K562 (cell line): Measurements from ENCODE around the gene TADA2A. TPM values are rescaled to one million over a fixed set of nuclear protein-coding genes. Genes with fewer than 3 reads are reported as not detected.
A peak's percentile ranks its signal among the peaks of the same experiment; 100 is the strongest.

ENCODE experiments used
- ARID3B ChIP-seq: fragments of 250-450 bp; sonication (Bioruptor Pico); IDR thresholded peaks from 2 replicates; pipeline ENCODE4 v1.4.0; 2020; ENCODE audit warnings: borderline replicate concordance
- BRD9 ChIP-seq: fragments of 450-650 bp; IDR thresholded peaks from 2 replicates; pipeline ENCODE4 v1.6.1; 2018; ENCODE audit warnings: low read depth; ENCODE audit not compliant: partially characterized antibody
- CHAMP1 ChIP-seq: fragments of 450-650 bp; IDR thresholded peaks from 2 replicates; pipeline ENCODE4 v1.6.1; 2016; ENCODE audit warnings: mild to moderate bottlenecking
- ESRRA ChIP-seq: fragments of 450-650 bp; IDR thresholded peaks from 2 replicates; pipeline ENCODE4 v1.6.1; 2014; ENCODE audit warnings: low read depth, mild to moderate bottlenecking, moderate library complexity, borderline replicate concordance
- ESRRB ChIP-seq: fragments of 250-450 bp; sonication (Bioruptor Pico); IDR thresholded peaks from 2 replicates; pipeline ENCODE4 v1.5.0; 2020; ENCODE audit warnings: mild to moderate bottlenecking, moderate library complexity, borderline replicate concordance
- HMGN3 ChIP-seq: IDR thresholded peaks from 2 replicates; pipeline ENCODE4 v1.6.1; 2011; ENCODE audit warnings: borderline replicate concordance, low read depth, mild to moderate bottlenecking, mixed read lengths, low read length; ENCODE audit not compliant: insufficient read length; ENCODE audit errors: extremely low read depth
- ILF3 ChIP-seq: fragments of 450-650 bp; IDR thresholded peaks from 2 replicates; pipeline ENCODE4 v1.6.1; 2018; ENCODE audit warnings: antibody characterized with exemption, mild to moderate bottlenecking, moderate library complexity, borderline replicate concordance
- L3MBTL2 ChIP-seq: fragments of 450-650 bp; IDR thresholded peaks from 2 replicates; pipeline ENCODE4 v1.6.1; 2016; ENCODE audit warnings: mild to moderate bottlenecking, moderate library complexity
- MEIS2 ChIP-seq: fragments of 450-650 bp; IDR thresholded peaks from 2 replicates; pipeline ENCODE4 v1.6.1; 2014; ENCODE audit warnings: mild to moderate bottlenecking; ENCODE audit not compliant: partially characterized antibody
- NFIC ChIP-seq: fragments of 450-650 bp; IDR thresholded peaks from 2 replicates; pipeline ENCODE4 v1.6.1; 2017; ENCODE audit warnings: mild to moderate bottlenecking, inconsistent platforms
- PRDM10 ChIP-seq: fragments of 450-650 bp; IDR thresholded peaks from 2 replicates; pipeline ENCODE4 v1.6.1; 2018; ENCODE audit not compliant: partially characterized antibody
- PYGO2 ChIP-seq: fragments of 450-650 bp; IDR thresholded peaks from 2 replicates; pipeline ENCODE4 v1.6.1; 2016; ENCODE audit warnings: mild to moderate bottlenecking, missing genetic modification characterization, moderate library complexity, missing compliant biosample characterization
- SAFB ChIP-seq: fragments of 200-400 bp; formaldehyde crosslinking; IDR thresholded peaks from 2 replicates; pipeline ENCODE4 v1.6.1; 2017; ENCODE audit warnings: low read depth, low read length, borderline replicate concordance
- SAFB2 ChIP-seq: fragments of 200-400 bp; formaldehyde crosslinking; IDR thresholded peaks from 2 replicates; pipeline ENCODE4 v1.6.1; 2018; ENCODE audit warnings: borderline replicate concordance, low read length, low read depth, moderate library complexity; ENCODE audit not compliant: severe bottlenecking
- SMARCB1 ChIP-seq: IDR thresholded peaks from 2 replicates; pipeline ENCODE4 v1.6.1; 2011; ENCODE audit warnings: improper control_type of control experiment, low read depth; ENCODE audit not compliant: insufficient read length
- SMARCC2 ChIP-seq: fragments of 450-650 bp; IDR thresholded peaks from 2 replicates; pipeline ENCODE4 v1.6.1; 2017; ENCODE audit warnings: antibody characterized with exemption, moderate library complexity, mild to moderate bottlenecking, low read depth
- STAT5A ChIP-seq: IDR thresholded peaks from 2 replicates; pipeline ENCODE4 v1.6.1; 2012; ENCODE audit warnings: low read length, inconsistent platforms, borderline replicate concordance
- TEAD1 ChIP-seq, 2 experiments: fragments of 450-650 bp in 1 of 2; sonication (generic) in 1 of 2; formaldehyde crosslinking; IDR thresholded peaks; 2 replicates each; pipeline versions ENCODE4 v1.4.0 to v1.8.0; 2020 to 2022; ENCODE audit warnings: mild to moderate bottlenecking in 2 of 2, missing genetic modification reagents in 1 of 2
- ZNF263 ChIP-seq: sonication (generic); formaldehyde crosslinking; IDR thresholded peaks from 2 replicates; pipeline ENCODE4 v1.8.0; 2022; ENCODE audit warnings: mild to moderate bottlenecking, missing genetic modification reagents, borderline replicate concordance
- ZNF551 ChIP-seq: fragments of 250-450 bp; sonication (Bioruptor Pico); IDR thresholded peaks from 2 replicates; pipeline ENCODE4 v1.5.0; 2021; ENCODE audit warnings: mild to moderate bottlenecking, moderate library complexity
- polyA plus RNA-seq, 8 experiments: library from polyadenylated mRNA; depleted of rRNA in 4 of 8; stranded (reverse) in 5 of 8; unstranded in 3 of 8; fragments of >200 nt; fragmentation: Nextera tagmentation in 2 of 8; fragmentation: Illumina TruSeq in 1 of 8; extraction: Ambion mirVana in 2 of 8; extraction: Trizol in 1 of 8; gene quantifications; 2 replicates each; pipeline versions ENCODE4 v1.2.1 to v1.2.3, GENCODE V29; 2011 to 2014; ENCODE audit warnings: inconsistent platforms in 1 of 8, missing spikeins in 1 of 8
- total RNA-seq, 7 experiments: library from RNA; depleted of rRNA in 6 of 7; stranded (reverse); fragments of >200 nt in 6 of 7; fragmentation: Illumina TruSeq in 2 of 7; extraction: Trizol in 2 of 7; gene quantifications; 2 replicates each; pipeline versions ENCODE4 v1.2.1 to v1.2.3, GENCODE V29; 2011 to 2021; ENCODE audit warnings: low replicate concordance in 1 of 7

TADA2A gene
- total and polyA plus RNA-seq, 9 of the 15 experiments (the other 6 are each of a cell fraction or from before 2014, with no cell fraction given): 13.8 to 37.7 (median 25.0) TPM

GRCh38 chr17:37405955-37406634, 591 bp upstream of the TADA2A start (continued):
- no peak for TF ChIP-seq SAFB
- no peak for TF ChIP-seq SAFB2
- TF ChIP-seq MEIS2: no peak
- no peak for TF ChIP-seq ARID3B
- TF ChIP-seq CHAMP1: no peak
- no peak for TF ChIP-seq ZNF263 (CRISPR knock-in tag)
- TF ChIP-seq ESRRA: no peak
- TF ChIP-seq ZNF551 (CRISPR knock-in tag): no peak
- no peak for TF ChIP-seq SMARCB1
- TF ChIP-seq TEAD1 (CRISPR knock-in tag; IDR thresholded peaks at IDR 0.05): no peak
- TF ChIP-seq L3MBTL2: peak; percentile 45
- TF ChIP-seq SMARCC2: 0 out of 2 replicates have a peak, but pooled peaks have one; percentile 24
- no peak for TF ChIP-seq PYGO2 (tag)
- no peak for TF ChIP-seq BRD9
- no peak for TF ChIP-seq STAT5A
- TF ChIP-seq NFIC: no peak
- TF ChIP-seq HMGN3: no peak
- no peak for TF ChIP-seq ESRRB (CRISPR knock-in tag)
- peak; percentile 31 for TF ChIP-seq PRDM10
- no peak for TF ChIP-seq ILF3
